SK-N-SH treated with all-trans-retinoic acid at 6 μM for 48 hours (cell line): Measurements from ENCODE around the gene ABCC4.

Experiments used
- ATAC-seq: fragments of 200-7000 bp; cut with Tn5 transposase; 3 replicates; pipeline ENCODE4 v1.9.1; 2020; ENCODE audit warnings: mild to moderate bottlenecking, moderate library complexity
- ARNTL ChIP-seq: fragments of 450-650 bp; formaldehyde crosslinking; IDR thresholded peaks from 2 replicates; pipeline ENCODE4 v1.5.0; 2020; ENCODE audit warnings: low read depth, mild to moderate bottlenecking, moderate library complexity, borderline replicate concordance
- BACH2 ChIP-seq: fragments of 250-450 bp; sonication (Bioruptor Pico); IDR thresholded peaks from 2 replicates; pipeline ENCODE4 v1.9.0; 2021; ENCODE audit warnings: mild to moderate bottlenecking, borderline replicate concordance
- CSDC2 ChIP-seq: fragments of 250-450 bp; sonication (Bioruptor Pico); IDR thresholded peaks from 2 replicates; pipeline ENCODE4 v1.5.0; 2020; ENCODE audit warnings: mild to moderate bottlenecking, moderate library complexity
- ESRRG ChIP-seq: fragments of 250-450 bp; sonication (Bioruptor Pico); IDR thresholded peaks from 2 replicates; pipeline ENCODE4 v1.6.1; 2021; ENCODE audit warnings: mild to moderate bottlenecking
- ISL1 ChIP-seq: fragments of 250-450 bp; sonication (Bioruptor Pico); IDR thresholded peaks from 2 replicates; pipeline ENCODE4 v2.1.2; 2022; ENCODE audit warnings: mild to moderate bottlenecking, moderate library complexity
- OSR1 ChIP-seq: fragments of 250-450 bp; sonication (Bioruptor Pico); IDR thresholded peaks from 2 replicates; pipeline ENCODE4 v1.8.0; 2022; ENCODE audit warnings: moderate library complexity, mild to moderate bottlenecking, inconsistent platforms
- PPARA ChIP-seq: fragments of 250-450 bp; sonication (Bioruptor Pico); IDR thresholded peaks from 2 replicates; pipeline ENCODE4 v1.5.0; 2020; ENCODE audit warnings: mild to moderate bottlenecking, borderline replicate concordance
- RARB ChIP-seq: fragments of 250-450 bp; sonication (Bioruptor Pico); IDR thresholded peaks from 2 replicates; pipeline ENCODE4 v1.8.0; 2021; ENCODE audit warnings: mild to moderate bottlenecking, moderate library complexity
- SNAI2 ChIP-seq: fragments of 250-450 bp; sonication (Bioruptor Pico); IDR thresholded peaks from 2 replicates; pipeline ENCODE4 v1.5.0; 2020; ENCODE audit warnings: mild to moderate bottlenecking, moderate library complexity
- TCF4 ChIP-seq: fragments of 250-450 bp; sonication (Bioruptor Pico); IDR thresholded peaks from 2 replicates; pipeline ENCODE4 v1.8.0; 2021; ENCODE audit warnings: mild to moderate bottlenecking, moderate library complexity, borderline replicate concordance
- TOX ChIP-seq: fragments of 250-450 bp; sonication (Bioruptor Pico); IDR thresholded peaks from 2 replicates; pipeline ENCODE4 v1.8.0; 2021; ENCODE audit warnings: mild to moderate bottlenecking, moderate library complexity, borderline replicate concordance
- ZC3H10 ChIP-seq: fragments of 250-450 bp; sonication (Bioruptor Pico); IDR thresholded peaks from 2 replicates; pipeline ENCODE4 v1.5.1; 2021; ENCODE audit warnings: mild to moderate bottlenecking, moderate library complexity
- ZFP3 ChIP-seq: fragments of 250-450 bp; sonication (Bioruptor Pico); IDR thresholded peaks from 2 replicates; pipeline ENCODE4 v1.5.0; 2020; ENCODE audit warnings: mild to moderate bottlenecking, moderate library complexity
- ZFP30 ChIP-seq: fragments of 450-650 bp; formaldehyde crosslinking; IDR thresholded peaks from 2 replicates; pipeline ENCODE4 v1.5.0; 2022; ENCODE audit warnings: mild to moderate bottlenecking, moderate library complexity
- ZNF565 ChIP-seq: fragments of 450-650 bp; formaldehyde crosslinking; conservative IDR thresholded peaks from 2 replicates; pipeline ENCODE4 v1.5.0; 2020; ENCODE audit warnings: low read depth, mild to moderate bottlenecking, moderate library complexity
- ZNF70 ChIP-seq: fragments of 450-650 bp; formaldehyde crosslinking; IDR thresholded peaks from 2 replicates; pipeline ENCODE4 v1.5.0; 2020; ENCODE audit warnings: mild to moderate bottlenecking, moderate library complexity
- ZNF8 ChIP-seq: fragments of 450-650 bp; formaldehyde crosslinking; IDR thresholded peaks from 2 replicates; pipeline ENCODE4 v1.5.0; 2020; ENCODE audit warnings: mild to moderate bottlenecking, moderate library complexity
- TF ChIP-seq, protein P1 (sequence below): fragments of 250-450 bp; sonication (Bioruptor Pico); IDR thresholded peaks from 2 replicates; pipeline ENCODE4 v1.5.0; 2020; ENCODE audit warnings: mild to moderate bottlenecking, moderate library complexity
- TF ChIP-seq, protein P2 (sequence below): fragments of 250-450 bp; sonication (Bioruptor Pico); IDR thresholded peaks from 2 replicates; pipeline ENCODE4 v1.5.1; 2021; ENCODE audit warnings: mild to moderate bottlenecking, moderate library complexity
- TF ChIP-seq, protein P3 (sequence below): fragments of 250-450 bp; sonication (Bioruptor Pico); IDR thresholded peaks from 2 replicates; pipeline ENCODE4 v1.8.0; 2021; ENCODE audit warnings: low read depth, mild to moderate bottlenecking, moderate library complexity, borderline replicate concordance

ABCC4 gene

DNA sequence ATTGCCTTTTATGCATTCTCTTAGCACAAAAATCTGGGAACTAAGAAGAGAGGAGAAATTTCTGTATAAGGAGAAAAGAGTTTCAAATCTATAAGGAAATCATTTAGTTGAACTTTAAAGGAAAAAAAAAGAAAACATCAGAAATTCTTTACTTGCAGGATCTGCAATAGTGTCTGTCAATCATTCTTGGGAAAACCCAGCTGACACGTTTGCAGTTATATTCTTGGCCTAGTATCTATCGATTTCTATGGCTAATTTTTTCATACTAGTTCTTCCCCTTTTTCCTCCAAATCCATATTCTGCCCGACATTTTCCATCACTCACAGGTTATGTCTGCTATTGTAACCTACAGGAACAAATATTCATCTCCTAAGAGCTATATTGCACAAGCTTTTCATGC lies 160.7 kb downstream of the ABCC4 start:
- TF ChIP-seq, protein P1, sequence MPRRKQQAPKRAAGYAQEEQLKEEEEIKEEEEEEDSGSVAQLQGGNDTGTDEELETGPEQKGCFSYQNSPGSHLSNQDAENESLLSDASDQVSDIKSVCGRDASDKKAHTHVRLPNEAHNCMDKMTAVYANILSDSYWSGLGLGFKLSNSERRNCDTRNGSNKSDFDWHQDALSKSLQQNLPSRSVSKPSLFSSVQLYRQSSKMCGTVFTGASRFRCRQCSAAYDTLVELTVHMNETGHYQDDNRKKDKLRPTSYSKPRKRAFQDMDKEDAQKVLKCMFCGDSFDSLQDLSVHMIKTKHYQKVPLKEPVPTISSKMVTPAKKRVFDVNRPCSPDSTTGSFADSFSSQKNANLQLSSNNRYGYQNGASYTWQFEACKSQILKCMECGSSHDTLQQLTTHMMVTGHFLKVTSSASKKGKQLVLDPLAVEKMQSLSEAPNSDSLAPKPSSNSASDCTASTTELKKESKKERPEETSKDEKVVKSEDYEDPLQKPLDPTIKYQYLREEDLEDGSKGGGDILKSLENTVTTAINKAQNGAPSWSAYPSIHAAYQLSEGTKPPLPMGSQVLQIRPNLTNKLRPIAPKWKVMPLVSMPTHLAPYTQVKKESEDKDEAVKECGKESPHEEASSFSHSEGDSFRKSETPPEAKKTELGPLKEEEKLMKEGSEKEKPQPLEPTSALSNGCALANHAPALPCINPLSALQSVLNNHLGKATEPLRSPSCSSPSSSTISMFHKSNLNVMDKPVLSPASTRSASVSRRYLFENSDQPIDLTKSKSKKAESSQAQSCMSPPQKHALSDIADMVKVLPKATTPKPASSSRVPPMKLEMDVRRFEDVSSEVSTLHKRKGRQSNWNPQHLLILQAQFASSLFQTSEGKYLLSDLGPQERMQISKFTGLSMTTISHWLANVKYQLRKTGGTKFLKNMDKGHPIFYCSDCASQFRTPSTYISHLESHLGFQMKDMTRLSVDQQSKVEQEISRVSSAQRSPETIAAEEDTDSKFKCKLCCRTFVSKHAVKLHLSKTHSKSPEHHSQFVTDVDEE (CRISPR knock-in tag), result no peak
- TF ChIP-seq ZNF565 (CRISPR knock-in tag), result no peak
- no peak for TF ChIP-seq ZFP3 (CRISPR knock-in tag)
- TF ChIP-seq ZNF8 (CRISPR knock-in tag), result no peak
- no peak for TF ChIP-seq ZFP30 (CRISPR knock-in tag)
- no peak for TF ChIP-seq TOX
- no peak for TF ChIP-seq RARB (CRISPR knock-in tag)
- TF ChIP-seq BACH2 (CRISPR knock-in tag), result no peak
- TF ChIP-seq PPARA (CRISPR knock-in tag), result no peak
- TF ChIP-seq, all 23 proteins: peak for 0
- no peak for ATAC-seq

DNA sequence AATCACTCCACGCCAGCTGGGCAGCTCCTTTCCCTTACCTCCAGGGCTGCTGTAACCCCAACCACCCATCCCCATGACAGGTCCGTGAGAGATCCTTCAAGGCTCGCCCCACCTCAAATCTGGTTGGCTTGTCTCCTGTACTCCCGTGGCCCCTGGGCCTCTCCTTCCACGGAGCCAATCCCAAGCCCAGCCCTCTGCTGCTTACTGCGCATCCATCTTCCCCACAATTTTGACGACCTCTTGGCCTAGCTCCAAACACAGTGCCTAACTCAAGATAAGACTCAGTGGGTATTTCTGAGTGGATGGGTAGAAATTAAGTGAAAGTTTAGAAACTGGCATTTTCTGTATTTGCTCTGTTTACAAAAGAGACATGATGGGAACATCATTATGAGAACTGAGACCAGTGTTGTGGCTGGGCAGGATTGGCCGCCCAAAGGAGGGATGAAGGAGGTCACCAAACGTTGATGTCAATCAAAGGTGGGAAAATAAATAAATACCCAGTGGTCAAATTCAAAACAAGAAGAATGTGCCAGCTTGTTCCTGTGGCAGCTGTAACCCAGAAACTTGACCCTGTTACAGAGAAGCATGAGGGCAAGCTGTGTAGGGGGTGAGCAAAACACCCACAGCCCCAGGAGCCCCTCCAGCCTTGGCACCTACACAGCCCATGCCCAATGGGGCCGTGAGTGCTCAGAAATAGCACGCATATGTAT lies 162.2 kb downstream of the ABCC4 start:
- ATAC-seq, result no peak
- TF ChIP-seq TCF4 (CRISPR knock-in tag), result no peak
- no peak for TF ChIP-seq SNAI2 (CRISPR knock-in tag)
- no peak for TF ChIP-seq TOX

DNA sequence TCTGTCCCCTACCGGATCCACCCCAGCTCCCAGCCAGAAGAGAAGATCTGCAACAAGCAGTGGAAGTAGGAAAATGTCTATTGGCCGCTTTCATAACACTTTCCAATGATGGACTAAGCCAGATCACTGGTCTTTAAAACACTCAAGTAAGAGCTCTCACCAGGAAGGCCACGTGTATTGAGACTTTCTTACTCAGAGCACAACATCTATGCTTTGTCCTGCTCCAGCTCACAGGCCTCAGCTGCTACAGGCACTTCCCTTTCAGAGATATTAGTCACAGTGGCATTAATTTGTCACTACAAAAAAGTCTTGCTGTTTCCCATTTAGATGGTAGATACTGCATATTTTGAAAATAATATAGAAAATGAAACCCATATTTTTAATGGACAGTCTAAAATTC lies 164.2 kb downstream of the ABCC4 start:
- ATAC-seq, result no peak
- TF ChIP-seq PPARA (CRISPR knock-in tag) (no peak), ISL1 (no peak), ZNF565 (CRISPR knock-in tag) (no peak), ESRRG (CRISPR knock-in tag) (no peak), OSR1 (no peak), ZFP3 (CRISPR knock-in tag) (no peak)
- TF ChIP-seq, protein P2, sequence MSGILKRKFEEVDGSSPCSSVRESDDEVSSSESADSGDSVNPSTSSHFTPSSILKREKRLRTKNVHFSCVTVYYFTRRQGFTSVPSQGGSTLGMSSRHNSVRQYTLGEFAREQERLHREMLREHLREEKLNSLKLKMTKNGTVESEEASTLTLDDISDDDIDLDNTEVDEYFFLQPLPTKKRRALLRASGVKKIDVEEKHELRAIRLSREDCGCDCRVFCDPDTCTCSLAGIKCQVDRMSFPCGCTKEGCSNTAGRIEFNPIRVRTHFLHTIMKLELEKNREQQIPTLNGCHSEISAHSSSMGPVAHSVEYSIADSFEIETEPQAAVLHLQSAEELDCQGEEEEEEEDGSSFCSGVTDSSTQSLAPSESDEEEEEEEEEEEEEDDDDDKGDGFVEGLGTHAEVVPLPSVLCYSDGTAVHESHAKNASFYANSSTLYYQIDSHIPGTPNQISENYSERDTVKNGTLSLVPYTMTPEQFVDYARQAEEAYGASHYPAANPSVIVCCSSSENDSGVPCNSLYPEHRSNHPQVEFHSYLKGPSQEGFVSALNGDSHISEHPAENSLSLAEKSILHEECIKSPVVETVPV, result no peak

DNA sequence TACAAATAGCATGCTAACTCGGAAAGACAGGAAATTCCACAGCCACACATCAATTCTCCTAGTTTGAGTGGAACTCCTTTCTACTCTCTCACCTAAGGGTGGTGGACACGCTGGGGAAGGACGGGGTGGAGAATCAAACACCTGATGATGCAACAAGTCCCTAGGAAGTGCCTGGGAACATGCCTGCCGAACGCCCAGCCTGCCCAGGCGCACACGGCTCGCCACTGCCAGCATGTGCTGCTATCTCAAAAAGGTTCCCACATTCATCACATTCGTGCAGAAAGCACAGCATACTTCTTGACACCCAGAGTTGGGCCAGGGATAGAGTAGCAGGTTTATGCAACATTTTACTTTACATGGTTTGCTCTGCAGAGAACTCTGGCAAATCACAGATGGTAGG lies 164.6 kb downstream of the ABCC4 start:
- TF ChIP-seq CSDC2 (no peak), TCF4 (CRISPR knock-in tag) (no peak), ISL1 (no peak), ZNF70 (CRISPR knock-in tag) (no peak), ZNF8 (CRISPR knock-in tag) (no peak), ARNTL (no peak), ZFP30 (CRISPR knock-in tag) (no peak), ZFP3 (CRISPR knock-in tag) (no peak)
- TF ChIP-seq, protein P3, sequence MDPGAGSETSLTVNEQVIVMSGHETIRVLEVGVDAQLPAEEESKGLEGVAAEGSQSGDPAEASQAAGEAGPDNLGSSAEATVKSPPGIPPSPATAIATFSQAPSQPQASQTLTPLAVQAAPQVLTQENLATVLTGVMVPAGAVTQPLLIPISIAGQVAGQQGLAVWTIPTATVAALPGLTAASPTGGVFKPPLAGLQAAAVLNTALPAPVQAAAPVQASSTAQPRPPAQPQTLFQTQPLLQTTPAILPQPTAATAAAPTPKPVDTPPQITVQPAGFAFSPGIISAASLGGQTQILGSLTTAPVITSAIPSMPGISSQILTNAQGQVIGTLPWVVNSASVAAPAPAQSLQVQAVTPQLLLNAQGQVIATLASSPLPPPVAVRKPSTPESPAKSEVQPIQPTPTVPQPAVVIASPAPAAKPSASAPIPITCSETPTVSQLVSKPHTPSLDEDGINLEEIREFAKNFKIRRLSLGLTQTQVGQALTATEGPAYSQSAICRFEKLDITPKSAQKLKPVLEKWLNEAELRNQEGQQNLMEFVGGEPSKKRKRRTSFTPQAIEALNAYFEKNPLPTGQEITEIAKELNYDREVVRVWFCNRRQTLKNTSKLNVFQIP (CRISPR knock-in tag), result no peak
- ATAC-seq, result no peak

DNA sequence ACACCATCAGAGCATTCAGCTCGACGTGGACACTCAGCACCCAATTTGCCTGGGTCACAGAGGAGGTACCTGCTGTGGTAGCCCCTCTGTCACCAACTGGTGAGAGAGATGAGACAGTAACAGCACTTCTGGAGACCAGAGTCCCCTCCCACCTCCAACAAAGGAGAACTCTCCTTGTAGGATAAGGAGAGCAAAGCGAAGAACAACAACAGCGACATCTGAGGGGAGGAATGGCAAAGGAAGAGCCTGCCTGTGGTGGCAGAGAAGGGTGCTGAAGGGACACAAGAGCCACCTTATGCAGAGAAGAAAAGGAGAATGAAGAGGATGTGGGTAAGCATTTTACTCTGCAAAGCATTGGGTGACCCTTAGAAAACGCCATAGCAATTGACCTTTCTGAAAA lies 167.8 kb downstream of the ABCC4 start:
- no peak for TF ChIP-seq TCF4 (CRISPR knock-in tag)
- TF ChIP-seq ZNF8 (CRISPR knock-in tag), result no peak
- TF ChIP-seq, protein P3 (CRISPR knock-in tag), result no peak
- TF ChIP-seq CSDC2, result no peak
- TF ChIP-seq TOX, result no peak
- no peak for TF ChIP-seq RARB (CRISPR knock-in tag)
- TF ChIP-seq ZNF565 (CRISPR knock-in tag), result no peak
- TF ChIP-seq ZC3H10 (CRISPR knock-in tag), result no peak
- no peak for TF ChIP-seq ZFP30 (CRISPR knock-in tag)
- no peak for TF ChIP-seq SNAI2 (CRISPR knock-in tag)
- TF ChIP-seq, protein P2, result no peak
- TF ChIP-seq ISL1, result no peak
- TF ChIP-seq, all 23 proteins: peak for 0
- no peak for ATAC-seq
